Heart right ventricle (tissue), 16 donors: Measurements from ENCODE around the gene SELENON. TPM values are rescaled to one million over a fixed set of nuclear protein-coding genes. Genes with fewer than 3 reads are reported as not detected.

Experiments used
- ATAC-seq, 8 donors: fragments of 200-7000 bp; cut with Tn5 transposase; one replicate each; pipeline ENCODE4 v1.9.1; 2020; ENCODE audit warnings: mild to moderate bottlenecking in 8 of 8, moderate library complexity in 8 of 8, moderate number of reproducible peaks in 1 of 8
- DNase-seq, 2 donors: peaks; one replicate each; pipeline ENCODE4 v3.0.0-alpha.2; 2020
- H3K27ac ChIP-seq, 10 donors: fragments of 200-600 bp; sonication (generic) in 2 of 10; one replicate each; pipeline versions ENCODE4 v1.5.0 to v1.8.0; 2020 to 2022; ENCODE audit warnings: mild to moderate bottlenecking in 3 of 10
- H3K27me3 ChIP-seq, 7 donors: fragments of 200-600 bp; one replicate each; pipeline ENCODE4 v1.8.0; 2021 to 2022; ENCODE audit warnings: mild to moderate bottlenecking in 2 of 7
- H3K36me3 ChIP-seq, 9 donors: fragments of 200-600 bp; sonication (generic) in 1 of 9; one replicate each; pipeline versions ENCODE4 v1.5.0 to v1.8.0; 2020 to 2022; ENCODE audit warnings: mild to moderate bottlenecking in 2 of 9
- H3K4me1 ChIP-seq, 9 donors: fragments of 200-600 bp; sonication (generic) in 1 of 9; one replicate each; pipeline versions ENCODE4 v1.5.0 to v1.8.0; 2020 to 2022; ENCODE audit warnings: mild to moderate bottlenecking in 4 of 9
- H3K4me3 ChIP-seq, 10 donors: fragments of 200-600 bp; sonication (generic) in 2 of 10; one replicate each; pipeline versions ENCODE4 v1.5.0 to v1.8.0; 2020 to 2022; ENCODE audit warnings: mild to moderate bottlenecking in 7 of 10, moderate library complexity in 2 of 10
- H3K9me3 ChIP-seq, 11 donors: fragments of 200-600 bp in 10 of 11; sonication (generic) in 2 of 11; one replicate each; pipeline versions ENCODE4 v1.5.0 to v1.8.0; 2013 to 2022; ENCODE audit warnings: mild to moderate bottlenecking in 2 of 11, control low read depth in 1 of 11, moderate library complexity in 1 of 11
- CTCF ChIP-seq, 9 donors: fragments of 200-600 bp; sonication (generic) in 2 of 9; IDR thresholded peaks; one replicate each; pipeline versions ENCODE4 v1.5.0 to v1.8.0; 2021 to 2022; ENCODE audit warnings: antibody characterized with exemption in 9 of 9, mild to moderate bottlenecking in 5 of 9, moderate library complexity in 1 of 9
- WGBS, 2 donors: extraction: QIAGEN DNeasy Blood & Tissue Kit; methylation state at CpG; one replicate each; pipeline ENCODE4 v1.1.7; 2013; ENCODE audit warnings: inconsistent platforms in 1 of 2; 5-methylcytosine and 5-hydroxymethylcytosine counted together
- intact Hi-C, 10 donors: fragments of 100-400 bp; cut with DNase I; formaldehyde crosslinking; loops; one replicate each; pipeline versions ENCODE4 v1.11.1 to v1.14.2; 2022
- polyA plus RNA-seq, 2 donors: library from polyadenylated mRNA; stranded (reverse); fragments of 200-250 nt; gene quantifications; one replicate each; pipeline ENCODE4 v1.2.3, GENCODE V29; 2013
- total RNA-seq, 10 donors: library from RNA; stranded (reverse); fragmentation: NEBNext Ultra II Directional in 3 of 10; extraction: Animal tissue kit (Norgen Biotek cat#: 25700) in 3 of 10; gene quantifications; one replicate each; pipeline versions ENCODE4 v1.2.1 to v1.2.4, GENCODE V29; 2021 to 2023
- donor health status: Arrhythmogenic right ventricular cardiomyopathy.
- donor health status: ischemic (EF 13 %, LVEDD 7.1; RV severe dilation, severe dysfunction).
- donor health status: healthy with polysubstance abuse.
- donor health status: DM: no; HTN: yes; CAD: no.
- donor health status: DM: no; HTN: no; CAD: no.
- donor health status: ischemic (EF 25% LVEDD 6.9; RV normal size, moderate dysfunction).
- donor health status: ischemic (EF 25% LVEDD 5.7; RV mildly dilated, moderate dysfunction).
- donor health status: healthy.
- donor health status: DM: yes; HTN: yes; CAD: no.
- donor health status: Ischemic cardiomyopathy.
- donor health status: ischemic (EF 35%, LVEDD 5.7; RV mildly dilated, moderate dysfunction).
- donor health status: nonischemic (EF 11% LVEDD 7.7; RV severe dilation, severe dysfunction).
- donor health status: DM: yes; HTN: yes; CAD: no.
- donor health status: PGD.
- donor health status: ischemic (EF 29% LVEDD 5.4; RV normal size, mild dysfunction).
- donor health status: nonischemic (EF 23%, LVEDD 6.1; RV moderate dilation, normal function).

The SELENON gene
- total and polyA plus RNA-seq, 12 donors: 32.5 to 75.1 (median 44.5) TPM

GRCh38 chr1:25781130-25781433 is 18.9 kb upstream of the SELENON start:
- Histone ChIP-seq H3K36me3 (peaks cover 0 to 31% (median 7%) of the 10 kb centered on the region in 9 donors), H3K4me3 (no peak overlapping the region), H3K9me3 (no peaks in the 10 kb centered on the region), H3K27me3 (no peaks in the 10 kb centered on the region), H3K27ac (no peak overlapping the region), H3K4me1 (peaks cover 0 to 35% (median 10%) of the 10 kb centered on the region in 9 donors)
- WGBS, 2 donors: 82 to 91% methylated on average over 3 of the region's 3 CpGs
- no peak for TF ChIP-seq CTCF (IDR thresholded peaks at IDR 0.05)
- intact Hi-C loops: loop anchor here in 1 of 10 donors (5.0 kb wide), 1 partner anchor 39 kb away; no protein-coding TSS in a partner anchor
- DNase-seq: no peak
- no peak for ATAC-seq

- intact Hi-C loops: loop anchor here in 1 of 10 donors (5.0 kb wide), 1 partner anchor 40 kb away; no protein-coding TSS in a partner anchor
- H3K27ac ChIP-seq: no peak overlapping the region
- no peak overlapping the region for H3K4me3 ChIP-seq
- ATAC-seq (no peak), DNase-seq (no peak)
- WGBS, 2 donors: 68 to 69% methylated on average over 18 of the region's 18 CpGs
- no peaks in the 10 kb centered on the region for H3K27me3 ChIP-seq
- H3K36me3 ChIP-seq: peaks cover 0 to 27% (median 0%) of the 10 kb centered on the region in 9 donors
- TF ChIP-seq CTCF (IDR thresholded peaks at IDR 0.05): no peak
- H3K4me1 ChIP-seq: peaks cover 2 to 49% (median 15%) of the 10 kb centered on the region in 9 donors
- no peaks in the 10 kb centered on the region for H3K9me3 ChIP-seq
Measured at GRCh38 chr1:25782608-25783201, 17.3 kb upstream of the SELENON start.

- H3K4me1 ChIP-seq: peaks cover 2 to 49% (median 15%) of the 10 kb centered on the region in 9 donors
- H3K27ac ChIP-seq: peak overlapping the region in 6 of 10 donors; percentile 15 to 56 (median 46)
- DNase-seq (peak; percentile 69), ATAC-seq (peak; percentile 46 to 85 (median 73))
- no peak overlapping the region for H3K4me3 ChIP-seq
- no peaks in the 10 kb centered on the region for H3K27me3 ChIP-seq
- 38 to 56% methylated on average over 9 of the region's 9 CpGs for WGBS, 2 donors
- TF ChIP-seq CTCF (IDR thresholded peaks at IDR 0.05): no peak
- peaks cover 0 to 13% (median 0%) of the 10 kb centered on the region in 9 donors for H3K36me3 ChIP-seq
- H3K9me3 ChIP-seq: no peaks in the 10 kb centered on the region
- intact Hi-C loops: loop anchor here in 1 of 10 donors (5.0 kb wide), 1 partner anchor 42 kb away; no protein-coding TSS in a partner anchor
Measured at GRCh38 chr1:25784575-25785051, 15.4 kb upstream of the SELENON start.

DNA sequence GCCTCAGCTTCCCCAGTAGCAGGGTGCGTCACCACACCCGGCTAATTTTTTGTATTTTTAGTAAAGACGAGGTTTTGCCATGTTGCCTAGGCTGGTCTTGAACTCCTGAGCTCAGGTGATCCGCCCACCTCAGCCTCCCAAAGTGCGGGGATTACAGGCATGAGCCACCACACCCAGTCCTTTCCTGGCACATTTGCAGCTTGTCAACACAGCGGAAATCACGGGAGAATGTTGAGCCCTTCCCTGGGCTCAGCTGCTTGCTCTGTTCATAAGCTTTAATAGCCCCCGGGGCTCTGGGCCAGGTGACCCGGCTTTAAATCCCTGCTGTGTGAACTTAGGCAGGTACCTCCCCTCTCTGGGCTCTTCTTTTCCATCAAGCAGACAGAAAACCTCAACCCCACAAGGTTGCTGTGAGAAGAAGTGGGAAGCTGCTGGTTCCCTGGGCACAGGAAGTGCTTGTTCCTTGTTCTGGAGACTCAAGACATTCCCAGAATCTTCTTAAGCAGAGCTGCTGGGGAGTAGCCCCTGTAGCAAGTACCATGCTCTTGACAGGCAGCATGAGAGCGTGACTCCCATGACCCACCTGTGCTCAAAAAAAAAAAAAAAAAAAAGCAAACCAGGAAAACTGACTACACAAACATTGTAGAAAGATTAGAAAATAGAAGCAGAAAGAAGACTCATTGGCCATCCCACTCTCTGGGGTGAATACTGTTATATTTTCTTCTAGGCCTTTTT is 14.5 kb upstream of the SELENON start:
- no peak for TF ChIP-seq CTCF (IDR thresholded peaks at IDR 0.05)
- H3K27ac ChIP-seq: peak overlapping the region in 5 of 10 donors; percentile 37 to 56 (median 53)
- intact Hi-C loops: no loop called here
- H3K36me3 ChIP-seq: peaks cover 0 to 13% (median 0%) of the 10 kb centered on the region in 9 donors
- no peak for ATAC-seq
- no peaks in the 10 kb centered on the region for H3K9me3 ChIP-seq
- WGBS, 2 donors: 82% methylated on average over 10 of the region's 10 CpGs
- DNase-seq: no peak
- no peaks in the 10 kb centered on the region for H3K27me3 ChIP-seq
- H3K4me1 ChIP-seq: peaks cover 2 to 49% (median 15%) of the 10 kb centered on the region in 9 donors
- H3K4me3 ChIP-seq: no peak overlapping the region
